HG02938 (cell line): ENCODE measurements around the gene PDIA5.

Source experiments
- ATAC-seq: cut with Tn5 transposase; IDR thresholded peaks from one replicate; pipeline ENCODE4 v1.9.1; 2021; ENCODE audit warnings: mild to moderate bottlenecking, moderate library complexity; ENCODE audit not compliant: unreplicated experiment

The PDIA5 gene

GRCh38 chr3:123113889-123114450 lies 47.1 kb downstream of the PDIA5 start:
- ATAC-seq: no peak

GRCh38 chr3:123116116-123116515 lies 49.3 kb downstream of the PDIA5 start:
- ATAC-seq: no peak

GRCh38 chr3:123119388-123119787 lies 52.6 kb downstream of the PDIA5 start:
- ATAC-seq: no peak

- no peak for ATAC-seq
Measured at GRCh38 chr3:123119802-123120201, 53.0 kb downstream of the PDIA5 start.

GRCh38 chr3:123120573-123120972 lies 53.7 kb downstream of the PDIA5 start:
- no peak for ATAC-seq

GRCh38 chr3:123122057-123122456 lies 55.2 kb downstream of the PDIA5 start:
- no peak for ATAC-seq

- ATAC-seq: no peak
Measured at GRCh38 chr3:123122525-123123315, 55.9 kb downstream of the PDIA5 start.

- no peak for ATAC-seq
Measured at GRCh38 chr3:123123716-123124616, 57.1 kb downstream of the PDIA5 start.

- no peak for ATAC-seq
Measured at GRCh38 chr3:123124971-123125370, 58.1 kb downstream of the PDIA5 start.

- ATAC-seq: no peak
Measured at GRCh38 chr3:123126031-123126430, 59.2 kb downstream of the PDIA5 start.

- no peak for ATAC-seq
Measured at GRCh38 chr3:123126653-123127052, 59.8 kb downstream of the PDIA5 start.

GRCh38 chr3:123129092-123129491 lies 62.3 kb downstream of the PDIA5 start:
- ATAC-seq: no peak

- ATAC-seq: no peak
Measured at GRCh38 chr3:123129532-123129931, 62.7 kb downstream of the PDIA5 start.

- no peak for ATAC-seq
Measured at GRCh38 chr3:123130079-123130750, 63.4 kb downstream of the PDIA5 start.

GRCh38 chr3:123134671-123135070 lies 67.8 kb downstream of the PDIA5 start:
- no peak for ATAC-seq

GRCh38 chr3:123137001-123137400 lies 70.2 kb downstream of the PDIA5 start:
- ATAC-seq: no peak

GRCh38 chr3:123138839-123139444 lies 72.1 kb downstream of the PDIA5 start:
- ATAC-seq: no peak

- ATAC-seq: no peak
Measured at GRCh38 chr3:123139522-123139921, 72.7 kb downstream of the PDIA5 start.

GRCh38 chr3:123140550-123140949 lies 73.7 kb downstream of the PDIA5 start:
- ATAC-seq: no peak

GRCh38 chr3:123141276-123141675 lies 74.5 kb downstream of the PDIA5 start:
- no peak for ATAC-seq
